ENCODE measurements around the gene SOS1.

The SOS1 gene

DNA sequence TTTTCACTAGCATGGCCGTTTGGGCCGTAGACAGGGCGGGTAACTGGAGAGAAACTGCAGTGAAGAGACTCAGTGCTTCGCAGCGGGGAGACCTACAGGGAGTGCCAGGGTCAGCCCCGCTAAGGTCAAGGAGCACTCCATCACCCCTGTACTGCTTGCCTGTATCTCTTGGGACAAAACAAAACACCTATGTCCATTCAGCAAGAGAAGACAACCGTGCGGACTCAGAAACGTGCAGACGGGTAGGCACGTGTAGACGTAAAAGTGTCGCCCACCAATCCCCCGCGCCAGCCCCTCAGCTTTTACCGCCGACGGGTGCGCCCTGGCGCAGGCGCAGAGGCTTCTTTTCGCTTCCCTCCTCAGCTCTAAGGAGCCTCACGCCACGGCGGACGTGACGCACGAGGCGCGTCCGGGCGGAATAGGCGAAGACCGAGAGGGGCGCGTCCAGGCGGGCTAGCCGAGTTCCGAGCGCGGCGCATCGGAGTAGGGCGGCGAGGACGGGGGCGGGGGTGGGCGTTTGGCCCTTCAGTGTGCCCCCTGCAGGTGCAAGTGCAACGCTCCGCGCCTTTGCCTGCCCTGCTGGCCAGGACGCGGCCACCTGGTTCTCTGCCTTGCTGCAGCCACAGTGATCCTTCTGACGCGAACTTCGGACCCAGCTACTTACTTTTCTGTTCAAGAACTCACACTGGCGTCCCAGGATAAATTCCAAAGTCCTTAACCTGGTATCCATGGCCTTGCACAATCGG lies 3.3 kb upstream of the SOS1 start:
- TF ChIP-seq, protein P1, sequence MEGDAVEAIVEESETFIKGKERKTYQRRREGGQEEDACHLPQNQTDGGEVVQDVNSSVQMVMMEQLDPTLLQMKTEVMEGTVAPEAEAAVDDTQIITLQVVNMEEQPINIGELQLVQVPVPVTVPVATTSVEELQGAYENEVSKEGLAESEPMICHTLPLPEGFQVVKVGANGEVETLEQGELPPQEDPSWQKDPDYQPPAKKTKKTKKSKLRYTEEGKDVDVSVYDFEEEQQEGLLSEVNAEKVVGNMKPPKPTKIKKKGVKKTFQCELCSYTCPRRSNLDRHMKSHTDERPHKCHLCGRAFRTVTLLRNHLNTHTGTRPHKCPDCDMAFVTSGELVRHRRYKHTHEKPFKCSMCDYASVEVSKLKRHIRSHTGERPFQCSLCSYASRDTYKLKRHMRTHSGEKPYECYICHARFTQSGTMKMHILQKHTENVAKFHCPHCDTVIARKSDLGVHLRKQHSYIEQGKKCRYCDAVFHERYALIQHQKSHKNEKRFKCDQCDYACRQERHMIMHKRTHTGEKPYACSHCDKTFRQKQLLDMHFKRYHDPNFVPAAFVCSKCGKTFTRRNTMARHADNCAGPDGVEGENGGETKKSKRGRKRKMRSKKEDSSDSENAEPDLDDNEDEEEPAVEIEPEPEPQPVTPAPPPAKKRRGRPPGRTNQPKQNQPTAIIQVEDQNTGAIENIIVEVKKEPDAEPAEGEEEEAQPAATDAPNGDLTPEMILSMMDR (IDR thresholded peaks at IDR 0.05; ENCODE audit: low read depth, low read length, missing control alignments): peak; percentile 66
- H3K4me3 ChIP-seq (ENCODE audit: low read depth, low read length): peak overlapping the region; percentile 77

DNA sequence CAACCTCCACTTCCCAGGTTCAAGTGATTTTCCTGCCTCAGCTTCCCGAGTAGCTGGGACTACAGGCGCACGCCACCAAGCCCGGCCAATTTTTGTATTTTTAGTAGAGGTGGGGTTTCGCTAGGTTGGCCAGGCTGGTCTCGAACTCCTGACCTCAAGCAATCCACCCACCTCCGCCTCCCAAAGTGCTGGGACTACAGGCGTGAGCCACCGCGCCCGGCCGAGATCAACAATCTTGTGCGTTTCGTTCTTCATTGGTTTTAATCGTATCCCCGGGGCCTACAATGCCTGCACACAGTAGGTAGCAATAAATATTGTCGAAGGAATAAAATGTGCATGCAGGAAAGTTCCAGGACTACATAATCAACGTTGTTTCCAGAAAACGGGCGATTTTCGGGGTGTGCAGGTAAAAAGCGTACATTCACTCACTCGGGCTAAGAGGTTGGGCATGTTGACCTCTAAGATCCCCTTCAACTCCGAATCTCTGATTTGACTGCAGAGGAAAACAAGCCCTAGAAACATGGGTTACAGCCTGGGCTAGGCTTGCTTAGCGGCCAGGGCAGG lies 2.7 kb upstream of the SOS1 start:
- TF ChIP-seq, protein P1 (IDR thresholded peaks at IDR 0.05; ENCODE audit: low read depth, low read length, missing control alignments): no peak

More for the DNA sequence above, 3.3 kb upstream of the SOS1 start:
- DNase-seq (ENCODE audit: low read depth): peak; percentile 89

DNA sequence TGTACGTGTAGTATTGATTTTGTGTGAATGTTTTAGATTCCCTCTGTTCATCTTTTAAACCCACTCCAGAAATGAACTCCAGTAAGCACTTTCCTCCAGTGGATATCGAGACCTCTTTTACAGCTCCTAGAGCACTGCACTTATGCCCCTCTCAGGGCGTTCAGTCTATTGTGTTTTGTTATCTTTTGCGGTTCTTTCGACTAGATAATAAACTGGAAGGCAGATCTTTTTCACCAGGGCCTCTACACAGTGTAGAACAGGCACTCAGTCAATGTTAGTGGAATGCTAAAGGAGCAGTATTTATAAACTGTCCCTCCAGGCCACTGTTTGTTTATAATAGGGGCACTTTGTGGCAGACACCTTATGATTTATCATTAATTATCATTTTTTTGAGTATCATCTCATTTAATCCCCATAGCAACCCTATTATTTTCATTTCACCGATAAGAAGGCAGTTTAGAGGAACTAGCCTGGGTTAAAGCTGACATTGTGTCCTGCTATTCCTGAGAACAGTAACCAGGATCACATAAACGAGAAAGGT lies 742 bp upstream of the SOS1 start:
- TF ChIP-seq, protein P1 (IDR thresholded peaks at IDR 0.05; ENCODE audit: low read depth, low read length, missing control alignments): no peak
- H3K4me3 ChIP-seq (ENCODE audit: low read depth, low read length): peak overlapping the region; percentile 93
- DNase-seq (ENCODE audit: low read depth): no peak

More for the DNA sequence above, 2.7 kb upstream of the SOS1 start:
- no peak for DNase-seq (ENCODE audit: low read depth)
- peak overlapping the region; percentile 77 for H3K4me3 ChIP-seq (ENCODE audit: low read depth, low read length)

DNA sequence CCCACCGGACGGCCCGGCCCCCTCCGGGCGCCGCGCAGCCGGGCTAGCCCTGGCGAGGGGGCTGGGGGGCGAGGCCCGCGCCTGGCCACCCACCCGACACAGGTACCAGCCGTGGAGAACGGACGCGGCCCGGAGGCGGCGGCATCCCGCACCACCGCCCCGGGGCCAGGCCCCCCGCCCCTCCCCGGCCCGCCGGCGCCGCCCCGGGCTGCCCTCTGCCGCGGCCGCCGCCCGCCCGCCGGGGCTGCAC lies 405 bp downstream of the SOS1 start:
- TF ChIP-seq, protein P1 (IDR thresholded peaks at IDR 0.05; ENCODE audit: low read depth, low read length, missing control alignments): no peak
- H3K4me3 ChIP-seq (ENCODE audit: low read depth, low read length): peak overlapping the region; percentile 93
- DNase-seq (ENCODE audit: low read depth): no peak

DNA sequence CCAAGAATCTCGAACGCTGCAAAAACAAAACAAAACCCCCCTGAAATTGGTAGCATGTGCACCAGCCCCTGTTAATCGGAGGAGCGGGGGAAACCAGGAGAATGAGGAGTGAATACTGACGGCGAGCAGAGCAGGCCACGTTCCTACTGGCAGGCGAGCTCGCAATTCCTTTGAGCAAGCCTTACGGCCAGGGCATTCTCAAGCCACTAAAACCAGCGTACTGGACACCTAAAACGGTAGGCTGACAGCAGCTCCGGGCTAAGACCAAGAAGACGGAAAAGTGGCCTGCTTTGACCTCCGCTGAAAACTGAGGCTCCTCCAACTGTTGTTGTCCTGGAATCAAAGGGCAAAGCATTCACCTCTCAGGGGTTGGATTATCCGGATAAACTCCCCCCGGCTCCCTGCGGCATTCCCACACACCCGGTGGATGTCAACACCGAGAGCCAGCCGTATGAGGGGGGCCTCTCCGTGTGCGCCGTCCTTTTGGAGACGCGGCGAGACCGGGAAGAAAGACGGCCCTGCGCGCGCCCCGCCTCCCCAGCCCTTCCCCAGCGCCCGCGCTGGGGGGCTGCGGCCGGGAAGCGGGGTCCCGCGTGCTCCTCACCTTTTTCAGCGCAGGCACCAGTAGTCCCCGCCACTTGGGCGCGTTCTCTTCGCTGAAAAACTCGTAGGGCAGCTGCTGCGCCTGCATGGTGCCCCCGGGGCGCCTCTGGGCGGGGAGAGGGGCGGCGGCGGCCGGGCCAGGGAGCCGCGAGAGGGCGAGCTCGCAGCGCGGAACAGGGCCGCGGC lies 925 bp downstream of the SOS1 start:
- peak overlapping the region; percentile 93 for H3K4me3 ChIP-seq (ENCODE audit: low read depth, low read length)
- no peak for DNase-seq (ENCODE audit: low read depth)
- TF ChIP-seq, protein P1 (IDR thresholded peaks at IDR 0.05; ENCODE audit: low read depth, low read length, missing control alignments): peak; percentile 21

DNA sequence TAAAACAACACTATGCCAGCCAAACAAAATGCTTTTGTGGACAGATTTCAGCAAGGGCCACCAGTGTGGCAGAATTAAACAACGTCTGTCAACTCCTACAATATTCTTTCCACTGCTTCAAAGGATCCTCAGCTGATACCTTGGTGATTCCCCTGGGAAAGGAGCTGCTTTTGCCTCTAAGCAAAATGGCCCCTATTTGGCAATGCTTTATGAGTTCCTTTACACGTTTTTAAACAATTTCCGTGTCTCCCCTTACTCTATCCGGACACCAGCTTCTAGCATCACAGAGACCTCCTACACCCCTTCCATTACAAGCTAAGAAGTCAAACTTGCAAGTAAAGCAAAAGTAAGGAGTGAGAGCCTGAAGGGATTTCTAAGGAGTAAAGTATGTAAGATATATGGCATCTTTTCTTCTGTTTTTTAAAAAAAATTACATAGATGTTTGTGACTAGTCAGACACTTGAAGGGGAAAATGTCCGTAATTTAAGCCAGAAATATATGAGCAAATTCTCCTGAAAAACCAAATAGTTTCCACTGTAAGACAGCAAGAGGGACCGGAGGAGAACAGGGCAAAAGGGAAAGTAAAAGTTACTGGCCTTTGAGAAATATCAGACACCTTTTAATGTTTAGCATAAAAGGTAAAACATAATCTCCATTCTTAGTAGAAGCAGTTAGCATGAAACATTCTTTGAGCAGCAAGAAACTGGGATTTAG lies 1.9 kb downstream of the SOS1 start:
- peak overlapping the region; percentile 93 for H3K4me3 ChIP-seq (ENCODE audit: low read depth, low read length)
- TF ChIP-seq, protein P1 (IDR thresholded peaks at IDR 0.05; ENCODE audit: low read depth, low read length, missing control alignments): no peak
- no peak for DNase-seq (ENCODE audit: low read depth)
